ENCODE measurements around the gene DNER.

The DNER gene

DNA sequence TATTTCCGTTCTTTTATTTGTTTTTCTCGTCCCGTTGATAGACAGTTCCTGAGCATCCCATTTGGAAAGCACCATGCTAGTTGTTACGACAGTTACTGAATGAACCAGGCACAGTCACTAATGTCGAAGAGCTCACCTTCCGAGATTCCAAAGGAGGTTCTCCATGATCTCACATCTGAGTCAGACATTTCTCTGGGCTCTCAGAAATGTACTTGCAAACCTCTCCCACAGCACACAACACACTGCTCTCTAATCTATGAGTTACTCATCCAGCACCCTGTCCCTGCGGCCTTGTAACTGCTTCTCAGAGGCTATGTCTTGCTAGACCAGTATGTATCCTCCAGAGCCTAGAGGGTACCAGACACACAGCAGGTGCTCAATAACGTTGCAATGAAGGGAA, 174.7 kb downstream of the DNER start:
- TF ChIP-seq, protein P1, sequence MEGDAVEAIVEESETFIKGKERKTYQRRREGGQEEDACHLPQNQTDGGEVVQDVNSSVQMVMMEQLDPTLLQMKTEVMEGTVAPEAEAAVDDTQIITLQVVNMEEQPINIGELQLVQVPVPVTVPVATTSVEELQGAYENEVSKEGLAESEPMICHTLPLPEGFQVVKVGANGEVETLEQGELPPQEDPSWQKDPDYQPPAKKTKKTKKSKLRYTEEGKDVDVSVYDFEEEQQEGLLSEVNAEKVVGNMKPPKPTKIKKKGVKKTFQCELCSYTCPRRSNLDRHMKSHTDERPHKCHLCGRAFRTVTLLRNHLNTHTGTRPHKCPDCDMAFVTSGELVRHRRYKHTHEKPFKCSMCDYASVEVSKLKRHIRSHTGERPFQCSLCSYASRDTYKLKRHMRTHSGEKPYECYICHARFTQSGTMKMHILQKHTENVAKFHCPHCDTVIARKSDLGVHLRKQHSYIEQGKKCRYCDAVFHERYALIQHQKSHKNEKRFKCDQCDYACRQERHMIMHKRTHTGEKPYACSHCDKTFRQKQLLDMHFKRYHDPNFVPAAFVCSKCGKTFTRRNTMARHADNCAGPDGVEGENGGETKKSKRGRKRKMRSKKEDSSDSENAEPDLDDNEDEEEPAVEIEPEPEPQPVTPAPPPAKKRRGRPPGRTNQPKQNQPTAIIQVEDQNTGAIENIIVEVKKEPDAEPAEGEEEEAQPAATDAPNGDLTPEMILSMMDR (conservative IDR thresholded peaks at IDR 0.05; ENCODE audit: low read depth, low read length), result no peak
- no peaks in the 10 kb centered on the region for H4K20me1 ChIP-seq (ENCODE audit: insufficient read depth)
- no peaks in the 10 kb centered on the region for H3K36me3 ChIP-seq (ENCODE audit: insufficient read depth)
- no peaks in the 10 kb centered on the region for H3K79me2 ChIP-seq (ENCODE audit: insufficient read depth, low read depth)
- H3K4me1 ChIP-seq (ENCODE audit: low read depth, poor library complexity, severe bottlenecking), result no peaks in the 10 kb centered on the region
- H3K4me3 ChIP-seq (IDR thresholded peaks at IDR 0.05; ENCODE audit: insufficient read depth, low read depth, low read length), result no peak overlapping the region
- no peak overlapping the region for H3K9ac ChIP-seq
- no peak overlapping the region for H3K27ac ChIP-seq
- no peak overlapping the region for H2AFZ ChIP-seq (ENCODE audit: low read depth)
- no peak overlapping the region for H3K4me2 ChIP-seq
- H3K27me3 ChIP-seq (ENCODE audit: insufficient read depth, low read depth), result no peaks in the 10 kb centered on the region

- Histone ChIP-seq H3K79me2 (ENCODE audit: insufficient read depth, low read depth) (no peaks in the 10 kb centered on the region), H3K27me3 (ENCODE audit: insufficient read depth, low read depth) (no peaks in the 10 kb centered on the region), H4K20me1 (ENCODE audit: insufficient read depth) (no peaks in the 10 kb centered on the region), H3K27ac (no peak overlapping the region), H3K4me3 (IDR thresholded peaks at IDR 0.05; ENCODE audit: insufficient read depth, low read depth, low read length) (no peak overlapping the region), H3K9ac (no peak overlapping the region), H3K4me1 (ENCODE audit: low read depth, poor library complexity, severe bottlenecking) (no peaks in the 10 kb centered on the region), H2AFZ (ENCODE audit: low read depth) (no peak overlapping the region), H3K4me2 (no peak overlapping the region), H3K36me3 (ENCODE audit: insufficient read depth) (no peaks in the 10 kb centered on the region)
- TF ChIP-seq, protein P1 (conservative IDR thresholded peaks at IDR 0.05; ENCODE audit: low read depth, low read length), result no peak
These were observed 182.8 kb downstream of the DNER start for GRCh38 chr2:229531594-229531993.

GRCh38 chr2:229530434-229530833, 183.9 kb downstream of the DNER start:
- Histone ChIP-seq H2AFZ (ENCODE audit: low read depth) (no peak overlapping the region), H4K20me1 (ENCODE audit: insufficient read depth) (no peaks in the 10 kb centered on the region)

DNA sequence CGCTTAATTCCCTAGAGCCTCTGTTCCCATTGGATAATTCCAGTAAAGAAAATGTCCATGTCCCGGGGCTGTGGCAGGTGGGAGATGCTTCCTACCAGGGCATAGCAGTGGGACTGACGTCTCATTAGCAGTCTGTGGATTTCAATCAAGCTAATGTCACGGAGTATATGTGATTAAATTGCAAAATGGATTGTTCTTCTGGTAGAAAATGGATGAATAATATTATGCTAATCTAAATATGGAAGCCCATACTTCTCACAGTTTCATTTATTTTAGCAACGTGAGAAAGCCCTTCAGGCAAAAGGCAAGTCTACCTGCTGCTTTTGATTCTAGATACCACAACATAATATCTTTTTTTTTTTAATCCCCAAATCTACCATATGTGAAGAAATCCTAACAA, 185.5 kb downstream of the DNER start:
- Histone ChIP-seq H3K4me1 (ENCODE audit: low read depth, poor library complexity, severe bottlenecking) (no peaks in the 10 kb centered on the region), H3K9ac (no peak overlapping the region), H3K79me2 (ENCODE audit: insufficient read depth, low read depth) (no peaks in the 10 kb centered on the region), H2AFZ (ENCODE audit: low read depth) (no peak overlapping the region), H3K4me2 (no peak overlapping the region), H4K20me1 (ENCODE audit: insufficient read depth) (no peaks in the 10 kb centered on the region), H3K27me3 (ENCODE audit: insufficient read depth, low read depth) (no peaks in the 10 kb centered on the region), H3K4me3 (IDR thresholded peaks at IDR 0.05; ENCODE audit: insufficient read depth, low read depth, low read length) (no peak overlapping the region), H3K36me3 (ENCODE audit: insufficient read depth) (no peaks in the 10 kb centered on the region), H3K27ac (no peak overlapping the region)
- TF ChIP-seq, protein P1 (conservative IDR thresholded peaks at IDR 0.05; ENCODE audit: low read depth, low read length), result no peak

More at GRCh38 chr2:229530434-229530833, 183.9 kb downstream of the DNER start:
- Histone ChIP-seq H3K4me2 (no peak overlapping the region), H3K9ac (no peak overlapping the region), H3K4me3 (IDR thresholded peaks at IDR 0.05; ENCODE audit: insufficient read depth, low read depth, low read length) (no peak overlapping the region), H3K36me3 (ENCODE audit: insufficient read depth) (no peaks in the 10 kb centered on the region), H3K4me1 (ENCODE audit: low read depth, poor library complexity, severe bottlenecking) (no peaks in the 10 kb centered on the region), H3K27ac (no peak overlapping the region), H3K27me3 (ENCODE audit: insufficient read depth, low read depth) (no peaks in the 10 kb centered on the region), H3K79me2 (ENCODE audit: insufficient read depth, low read depth) (no peaks in the 10 kb centered on the region)
- TF ChIP-seq, protein P1 (conservative IDR thresholded peaks at IDR 0.05; ENCODE audit: low read depth, low read length), result no peak
